ENCODE results near the gene MPHOSPH9.
A peak's percentile ranks its signal among the peaks of the same experiment; 100 is the strongest.

Gene MPHOSPH9

DNA sequence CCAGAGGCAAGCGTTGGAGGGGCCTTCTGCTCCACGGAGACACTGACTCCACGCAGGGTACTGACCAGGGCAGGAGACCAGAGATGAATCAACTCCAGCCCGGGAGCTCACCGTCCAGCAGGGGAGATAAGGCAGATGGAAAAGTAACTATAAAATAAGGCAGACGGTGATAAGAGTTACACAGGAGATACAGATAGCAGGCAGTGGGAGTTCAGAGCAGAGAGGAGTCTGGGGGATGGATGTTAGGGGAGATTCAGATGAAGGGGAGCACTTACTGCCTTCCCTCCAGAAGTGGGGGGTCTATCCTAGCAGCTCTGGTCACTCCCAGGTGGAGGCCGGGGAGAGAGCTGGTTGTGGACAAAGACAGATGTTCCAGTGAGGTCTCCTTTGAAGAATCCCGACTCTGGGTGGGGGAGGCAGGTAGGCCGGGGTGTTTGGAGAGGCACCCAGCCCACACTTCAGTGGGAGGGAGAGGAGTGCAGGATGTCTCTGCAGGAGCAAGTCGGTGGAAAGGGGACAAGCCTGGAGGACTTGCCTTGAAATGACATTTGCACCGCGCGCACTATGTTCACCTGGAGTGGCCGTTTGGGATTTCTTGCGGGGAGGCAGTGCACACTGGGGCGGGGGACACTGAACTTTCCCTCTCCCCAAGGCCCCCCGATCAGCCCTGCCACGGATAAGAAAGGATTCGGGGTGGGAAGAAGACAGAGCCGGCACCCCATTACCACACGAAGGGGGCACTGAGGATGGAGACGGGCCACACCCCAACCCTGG, 83.3 kb downstream of the MPHOSPH9 start:
- DNase-seq, result no peak

GRCh38 chr12:123149088-123149487, 83.9 kb downstream of the MPHOSPH9 start:
- no peak for DNase-seq

- no peak for DNase-seq
Observed at GRCh38 chr12:123148655-123149054, 84.3 kb downstream of the MPHOSPH9 start.

DNA sequence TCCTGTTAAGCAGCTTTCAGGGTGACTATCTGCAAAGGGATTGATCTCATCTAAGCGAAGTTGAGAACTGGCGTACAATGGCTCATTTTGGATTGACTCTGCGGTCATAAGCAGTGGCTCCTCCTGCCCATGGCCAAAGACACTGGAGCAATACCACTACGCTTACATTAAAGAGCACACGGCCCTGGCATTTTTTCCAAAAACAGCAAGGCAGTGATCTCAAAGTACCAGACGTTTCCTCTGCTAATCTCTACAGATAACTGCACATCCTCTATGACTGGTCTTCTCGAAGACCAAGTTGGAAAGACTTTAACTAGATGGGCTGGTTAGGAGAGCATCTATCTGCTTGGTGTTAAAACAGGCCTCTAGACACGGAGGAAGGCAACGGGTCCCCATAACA, 84.7 kb downstream of the MPHOSPH9 start:
- no peak for DNase-seq

DNA sequence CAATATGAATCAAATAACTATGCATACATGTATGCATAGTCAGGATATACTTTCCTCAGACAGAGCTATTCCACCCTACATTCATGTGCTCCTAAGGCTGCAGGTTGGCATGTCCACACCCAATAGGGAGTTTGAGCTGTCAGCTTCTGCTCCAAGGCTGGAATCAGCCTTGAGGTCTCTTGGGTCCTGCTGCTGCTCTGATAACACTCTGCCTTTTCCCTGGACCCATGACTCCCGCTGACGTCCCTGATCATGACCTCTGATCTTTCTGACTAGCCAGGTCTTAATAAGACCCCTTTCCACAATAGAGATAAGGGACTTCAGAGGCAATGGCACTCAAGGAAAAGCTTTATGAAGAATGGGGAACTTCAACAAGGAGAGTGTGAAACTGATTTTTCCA, 87.7 kb downstream of the MPHOSPH9 start:
- no peak for DNase-seq

DNA sequence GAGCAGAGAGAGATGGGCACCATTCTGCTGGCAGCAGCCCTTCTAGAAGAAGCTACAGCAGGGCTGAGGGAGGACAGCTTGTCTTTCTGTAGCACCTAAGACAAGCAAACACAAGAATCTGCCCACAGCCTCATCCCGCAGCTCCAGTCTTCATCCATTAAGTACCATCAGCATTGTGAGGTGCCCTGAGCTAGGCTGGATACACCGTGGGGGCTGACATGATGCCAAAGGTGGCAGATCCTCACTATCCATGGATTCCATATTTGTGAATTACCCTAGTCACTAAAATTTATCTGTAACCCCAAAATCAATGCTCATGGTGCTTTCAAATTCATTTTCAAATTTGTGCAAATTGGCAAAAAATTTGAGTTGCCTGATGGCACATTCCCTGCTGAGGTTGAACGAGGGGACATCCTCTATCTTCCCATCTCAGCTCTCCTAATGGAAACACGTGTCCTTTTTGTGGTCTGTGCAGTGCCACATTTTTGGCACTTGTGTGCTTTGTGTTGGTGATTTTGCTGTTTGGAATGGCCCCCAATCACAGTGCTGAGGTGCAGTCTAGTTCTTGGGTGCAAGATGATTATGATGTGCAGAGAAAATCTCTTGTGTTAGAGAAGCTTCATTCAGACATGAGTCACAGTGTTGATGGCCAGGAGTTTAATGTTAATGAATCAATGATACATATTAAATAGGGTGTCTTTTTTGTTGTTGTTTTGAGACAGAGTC, 89.0 kb downstream of the MPHOSPH9 start:
- no peak for DNase-seq

- DNase-seq, result no peak
Observed at GRCh38 chr12:123142921-123143735, 89.8 kb downstream of the MPHOSPH9 start.

- DNase-seq, result no peak
Observed at GRCh38 chr12:123142518-123142840, 90.5 kb downstream of the MPHOSPH9 start.

GRCh38 chr12:123141615-123142517, 91.1 kb downstream of the MPHOSPH9 start:
- no peak for DNase-seq

DNA sequence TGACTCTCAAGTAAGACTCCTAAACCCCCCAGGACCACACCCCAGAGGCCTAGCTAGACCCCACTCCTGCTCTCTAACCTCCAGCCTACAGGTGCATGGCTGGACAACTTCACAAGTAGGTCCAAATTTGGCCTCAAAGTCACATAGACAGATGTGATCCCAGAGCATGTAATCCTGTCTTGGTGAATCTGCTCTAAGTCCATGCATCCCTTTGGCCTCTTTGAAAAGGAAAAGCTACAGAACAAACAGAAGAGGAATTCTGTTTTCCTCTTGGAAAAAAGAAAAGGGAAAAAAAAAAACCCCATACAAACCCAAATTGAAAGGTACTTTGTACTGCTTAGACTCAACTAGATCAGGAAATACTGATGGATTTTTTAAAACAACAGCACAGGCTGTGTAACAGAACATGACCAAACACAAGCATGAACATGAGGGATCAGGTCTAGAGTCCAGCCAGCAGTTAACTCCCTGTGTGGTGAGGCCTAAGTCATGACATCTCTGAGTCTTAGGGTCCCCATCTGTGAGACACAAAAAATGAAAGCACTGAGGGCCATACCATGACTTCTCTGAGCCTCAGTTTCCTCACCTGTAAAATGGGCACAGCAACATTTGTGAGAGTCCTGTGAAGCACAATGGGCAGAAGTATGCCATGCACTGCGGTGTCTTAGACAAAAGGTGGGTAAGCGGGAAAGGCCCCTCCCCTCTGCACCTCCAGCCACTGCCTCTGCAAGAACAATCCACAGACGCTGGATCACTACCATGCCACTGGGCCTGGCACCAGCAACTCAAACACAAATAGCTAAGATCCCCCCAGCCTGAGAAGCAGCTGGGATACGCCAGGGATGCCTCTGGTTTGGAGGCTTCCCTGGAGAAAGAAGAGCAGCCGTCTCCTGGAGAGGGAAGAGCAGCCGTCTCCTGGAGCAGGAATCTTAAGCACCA, 92.0 kb downstream of the MPHOSPH9 start:
- no peak for DNase-seq

GRCh38 chr12:123139926-123140675, 92.8 kb downstream of the MPHOSPH9 start:
- no peak for DNase-seq

GRCh38 chr12:123135688-123136087, 97.3 kb downstream of the MPHOSPH9 start:
- no peak for DNase-seq

DNA sequence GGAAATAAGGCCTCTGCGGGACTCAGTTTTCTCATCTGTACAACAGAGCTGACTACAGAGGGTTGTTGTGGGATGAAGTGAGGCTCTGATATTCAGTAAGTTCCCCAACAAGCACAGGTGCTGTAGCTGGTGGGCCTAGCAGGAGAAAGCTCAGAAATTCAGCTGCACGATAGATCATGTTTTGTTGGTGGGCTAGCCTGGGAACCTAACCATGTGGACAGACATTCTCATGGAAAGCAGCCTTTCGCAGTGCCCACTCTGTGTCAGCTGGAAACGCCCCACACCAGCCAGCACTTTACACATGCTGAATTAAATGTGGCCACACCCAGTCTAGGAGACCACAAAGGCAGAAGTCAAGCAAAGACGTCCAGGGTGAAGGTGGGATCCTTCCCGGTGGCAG, 98.1 kb downstream of the MPHOSPH9 start:
- no peak for DNase-seq

DNA sequence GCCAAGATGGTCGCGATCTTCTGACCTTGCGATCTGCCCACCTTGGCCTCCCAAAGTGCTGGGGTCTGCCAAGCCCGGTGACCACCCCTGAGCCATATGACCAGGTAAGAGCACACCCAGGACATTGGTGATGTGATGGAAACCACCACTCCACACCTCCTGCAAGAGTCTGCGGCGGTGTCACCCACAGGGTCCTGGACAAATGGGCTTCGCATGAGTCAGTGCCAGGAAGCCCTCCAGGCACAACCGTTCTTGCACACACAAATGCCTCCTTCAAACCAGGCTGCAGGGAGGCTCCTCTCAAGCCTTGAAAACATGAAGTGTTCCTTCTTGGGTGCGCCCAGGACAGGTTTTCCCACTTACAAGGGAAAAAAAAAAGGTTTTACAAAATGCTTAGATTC, 98.7 kb downstream of the MPHOSPH9 start:
- no peak for DNase-seq

DNA sequence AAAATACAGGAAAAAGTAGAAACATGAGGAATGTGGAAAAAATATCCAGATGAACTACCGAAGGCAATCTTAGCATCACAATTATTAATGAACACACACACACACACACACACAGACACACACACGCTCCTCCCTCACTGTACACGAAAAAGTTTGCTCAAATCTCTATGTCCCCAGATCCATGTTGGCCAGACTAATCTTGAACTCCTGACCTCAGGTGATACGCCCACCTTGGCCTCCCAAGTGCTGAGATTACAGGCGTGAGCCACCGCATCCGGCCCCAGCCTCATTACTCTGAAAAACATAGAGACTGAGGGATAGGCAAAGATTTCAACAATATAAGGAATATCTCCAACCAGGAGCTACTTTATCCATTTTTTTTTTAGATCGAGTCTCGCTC, 99.2 kb downstream of the MPHOSPH9 start:
- no peak for DNase-seq

GRCh38 chr12:123132951-123133619, 99.9 kb downstream of the MPHOSPH9 start:
- DNase-seq, result no peak

GRCh38 chr12:123131879-123132402, 101.0 kb downstream of the MPHOSPH9 start:
- DNase-seq, result peak; percentile 15

- no peak for DNase-seq
Observed at GRCh38 chr12:123131291-123131832, 101.6 kb downstream of the MPHOSPH9 start.

GRCh38 chr12:123129621-123130020, 103.3 kb downstream of the MPHOSPH9 start:
- DNase-seq, result no peak

- no peak for DNase-seq
Observed at GRCh38 chr12:123127182-123127495, 105.8 kb downstream of the MPHOSPH9 start.

Measured in stimulated activated CD4-positive, alpha-beta T cell treated with anti-CD3 and anti-CD28 coated beads, Interleukin-4, amount 100 ng/mL, for 1 hour (primary cell).